HL-60 (cell line): ENCODE data around the gene PRPSAP1.

Experiments used
- DNase-seq, 2 experiments: peaks; one replicate each; pipeline ENCODE4 v3.0.0-alpha.2; 2010 to 2020; ENCODE audit warnings: low read depth in 1 of 2, low spot score in 1 of 2
- H3K27ac ChIP-seq: fragments of 250-450 bp; sonication (Bioruptor Pico); replicated peaks from 2 replicates; pipeline ENCODE4 v1.5.1; 2020; ENCODE audit warnings: mild to moderate bottlenecking, moderate library complexity
- H3K27me3 ChIP-seq: fragments of 250-450 bp; sonication (Bioruptor Pico); 2 replicates; pipeline ENCODE4 v1.5.1; 2021; ENCODE audit warnings: mild to moderate bottlenecking, moderate library complexity; ENCODE audit not compliant: insufficient read depth, poor library complexity, severe bottlenecking
- H3K4me3 ChIP-seq: replicated peaks from 2 replicates; pipeline ENCODE4 v1.5.1; 2011; ENCODE audit warnings: mild to moderate bottlenecking, control low read depth, low read length; ENCODE audit not compliant: insufficient read depth
- CTCF ChIP-seq: IDR thresholded peaks from one replicate; pipeline ENCODE4 v1.5.1; 2011; ENCODE audit warnings: low read length, control low read depth, inconsistent platforms; ENCODE audit not compliant: insufficient read depth
- GABPA ChIP-seq: IDR thresholded peaks from 2 replicates; pipeline ENCODE4 v1.6.1; 2012; ENCODE audit warnings: low read depth
- POLR2AphosphoS5 ChIP-seq: IDR thresholded peaks from 2 replicates; pipeline ENCODE4 v1.6.1; 2012; ENCODE audit warnings: low read depth
- REST ChIP-seq: IDR thresholded peaks from 2 replicates; pipeline ENCODE4 v1.6.1; 2012; ENCODE audit warnings: low read depth; ENCODE audit not compliant: insufficient replicate concordance
- SPI1 ChIP-seq: IDR thresholded peaks from 2 replicates; pipeline ENCODE4 v1.6.1; 2012; ENCODE audit warnings: low read depth, mild to moderate bottlenecking, borderline replicate concordance

The PRPSAP1 gene

GRCh38 chr17:76381633-76382350 lies 28.1 kb upstream of the PRPSAP1 start:
- peak overlapping the region; percentile 58 for H3K4me3 ChIP-seq
- DNase-seq, result peak; percentile 76 to 85
- peak overlapping the region; percentile 46 for H3K27ac ChIP-seq
- H3K27me3 ChIP-seq, result peaks cover 7% of the 10 kb centered on the region
- TF ChIP-seq CTCF (no peak), REST (no peak), POLR2AphosphoS5 (no peak), SPI1 (no peak), GABPA (no peak)

GRCh38 chr17:76379646-76380376 lies 26.1 kb upstream of the PRPSAP1 start:
- TF ChIP-seq GABPA (no peak), CTCF (no peak), SPI1 (no peak), REST (no peak), POLR2AphosphoS5 (no peak)
- H3K27ac ChIP-seq, result no peak overlapping the region
- H3K4me3 ChIP-seq, result no peak overlapping the region
- no peak for DNase-seq
- no peaks in the 10 kb centered on the region for H3K27me3 ChIP-seq

GRCh38 chr17:76379275-76379641 lies 25.5 kb upstream of the PRPSAP1 start:
- Histone ChIP-seq H3K4me3 (no peak overlapping the region), H3K27ac (no peak overlapping the region), H3K27me3 (no peaks in the 10 kb centered on the region)
- no peak for DNase-seq
- TF ChIP-seq CTCF (no peak), REST (no peak), SPI1 (no peak), GABPA (no peak), POLR2AphosphoS5 (no peak)
